ENCODE data around the gene SLC16A10.
A peak's percentile ranks its signal among the peaks of the same experiment; 100 is the strongest.
"Not testable (repeated sequence)": the region's sequence is repeated elsewhere in the genome, so short reads cannot be mapped to it uniquely, and the experiment has no call there.

SLC16A10 gene

GRCh38 chr6:111087871-111088667 is 766 bp downstream of the SLC16A10 start:
- DNase-seq = peak; percentile 10

- no peak for DNase-seq
Measured at GRCh38 chr6:111088668-111089003, 1.3 kb downstream of the SLC16A10 start.

GRCh38 chr6:111090766-111091165 is 3.5 kb downstream of the SLC16A10 start:
- DNase-seq = no peak

- DNase-seq = no peak
Measured at GRCh38 chr6:111091987-111092386, 4.7 kb downstream of the SLC16A10 start.

- not testable (repeated sequence) for DNase-seq
Measured at GRCh38 chr6:111095488-111095887, 8.2 kb downstream of the SLC16A10 start.

GRCh38 chr6:111096246-111096645 is 8.9 kb downstream of the SLC16A10 start:
- no peak for DNase-seq

- DNase-seq = no peak
Measured at GRCh38 chr6:111098597-111098996, 11.3 kb downstream of the SLC16A10 start.

- no peak for DNase-seq
Measured at GRCh38 chr6:111101987-111102386, 14.7 kb downstream of the SLC16A10 start.

GRCh38 chr6:111105578-111105977 is 18.3 kb downstream of the SLC16A10 start:
- DNase-seq = peak; percentile 16

GRCh38 chr6:111107589-111107988 is 20.3 kb downstream of the SLC16A10 start:
- DNase-seq = no peak

GRCh38 chr6:111110036-111110435 is 22.7 kb downstream of the SLC16A10 start:
- DNase-seq = no peak

GRCh38 chr6:111113336-111114086 is 26.2 kb downstream of the SLC16A10 start:
- DNase-seq = peak; percentile 20

- DNase-seq = no peak
Measured at GRCh38 chr6:111114087-111114443, 26.8 kb downstream of the SLC16A10 start.

- DNase-seq = no peak
Measured at GRCh38 chr6:111114482-111114881, 27.2 kb downstream of the SLC16A10 start.

- no peak for DNase-seq
Measured at GRCh38 chr6:111118826-111119225, 31.5 kb downstream of the SLC16A10 start.

- DNase-seq = no peak
Measured at GRCh38 chr6:111119571-111120329, 32.4 kb downstream of the SLC16A10 start.

- no peak for DNase-seq
Measured at GRCh38 chr6:111121789-111122350, 34.6 kb downstream of the SLC16A10 start.

GRCh38 chr6:111122458-111123286 is 35.4 kb downstream of the SLC16A10 start:
- DNase-seq = no peak

GRCh38 chr6:111124406-111124805 is 37.1 kb downstream of the SLC16A10 start:
- DNase-seq = no peak

GRCh38 chr6:111129013-111129412 is 41.7 kb downstream of the SLC16A10 start:
- DNase-seq = peak; percentile 73

- not testable (repeated sequence) for DNase-seq
Measured at GRCh38 chr6:111131018-111131417, 43.7 kb downstream of the SLC16A10 start.

GRCh38 chr6:111132669-111133068 is 45.4 kb downstream of the SLC16A10 start:
- not testable (repeated sequence) for DNase-seq

Data from DMS 273 treated with DMSO at 0.1 percent for 48 hours (cell line).